ENCODE data around the gene LRFN4.

Gene LRFN4

DNA sequence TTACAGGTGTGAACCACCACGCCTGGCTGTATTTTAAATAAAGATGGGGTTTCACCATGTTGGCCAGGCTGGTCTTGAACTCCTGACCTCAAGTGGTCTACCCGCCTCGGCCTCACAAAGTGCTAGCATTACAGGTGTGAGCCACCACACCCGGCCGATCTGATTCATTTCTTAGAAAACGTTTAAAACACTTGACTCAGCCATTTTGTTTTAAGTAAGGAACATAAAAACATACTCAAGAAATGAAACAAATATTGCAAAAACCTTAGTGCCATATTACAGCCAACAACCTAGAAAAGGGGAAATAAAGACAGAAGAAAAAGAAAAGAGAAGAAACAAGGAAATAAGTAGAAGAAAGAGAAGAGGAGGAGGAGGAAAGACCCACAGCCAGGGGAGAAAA, 17.4 kb downstream of the LRFN4 start:
- TF ChIP-seq, protein P1, sequence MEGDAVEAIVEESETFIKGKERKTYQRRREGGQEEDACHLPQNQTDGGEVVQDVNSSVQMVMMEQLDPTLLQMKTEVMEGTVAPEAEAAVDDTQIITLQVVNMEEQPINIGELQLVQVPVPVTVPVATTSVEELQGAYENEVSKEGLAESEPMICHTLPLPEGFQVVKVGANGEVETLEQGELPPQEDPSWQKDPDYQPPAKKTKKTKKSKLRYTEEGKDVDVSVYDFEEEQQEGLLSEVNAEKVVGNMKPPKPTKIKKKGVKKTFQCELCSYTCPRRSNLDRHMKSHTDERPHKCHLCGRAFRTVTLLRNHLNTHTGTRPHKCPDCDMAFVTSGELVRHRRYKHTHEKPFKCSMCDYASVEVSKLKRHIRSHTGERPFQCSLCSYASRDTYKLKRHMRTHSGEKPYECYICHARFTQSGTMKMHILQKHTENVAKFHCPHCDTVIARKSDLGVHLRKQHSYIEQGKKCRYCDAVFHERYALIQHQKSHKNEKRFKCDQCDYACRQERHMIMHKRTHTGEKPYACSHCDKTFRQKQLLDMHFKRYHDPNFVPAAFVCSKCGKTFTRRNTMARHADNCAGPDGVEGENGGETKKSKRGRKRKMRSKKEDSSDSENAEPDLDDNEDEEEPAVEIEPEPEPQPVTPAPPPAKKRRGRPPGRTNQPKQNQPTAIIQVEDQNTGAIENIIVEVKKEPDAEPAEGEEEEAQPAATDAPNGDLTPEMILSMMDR (IDR thresholded peaks at IDR 0.05) = no peak
- no peak for TF ChIP-seq ZFX (IDR thresholded peaks at IDR 0.05; ENCODE audit: borderline replicate concordance)

DNA sequence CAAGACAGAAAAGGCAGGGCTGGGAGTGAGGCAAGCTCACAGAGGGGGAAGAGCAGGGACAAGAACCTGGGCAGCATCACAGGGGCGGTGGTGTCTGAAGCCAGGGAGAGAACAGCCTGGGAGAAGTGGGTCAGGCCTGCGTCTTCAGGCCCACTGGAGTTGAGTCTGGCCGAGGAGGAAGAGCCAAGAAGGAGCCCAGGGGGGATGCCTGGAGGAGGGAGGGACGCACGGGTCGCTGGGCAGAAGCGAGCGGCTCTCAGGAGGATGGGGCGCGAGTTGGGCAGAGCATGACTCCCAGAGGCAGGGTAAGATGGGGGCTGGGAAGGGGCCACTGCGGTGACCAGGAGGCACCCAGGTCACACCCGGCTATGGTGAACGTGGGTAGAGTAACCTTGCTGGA, 18.5 kb downstream of the LRFN4 start:
- no peak overlapping the region for H3K27ac ChIP-seq
- TF ChIP-seq, protein P1 (IDR thresholded peaks at IDR 0.05) = no peak
- no peak for TF ChIP-seq ZFX (IDR thresholded peaks at IDR 0.05; ENCODE audit: borderline replicate concordance)

More for the DNA sequence above, 17.4 kb downstream of the LRFN4 start:
- H3K27ac ChIP-seq = no peak overlapping the region

DNA sequence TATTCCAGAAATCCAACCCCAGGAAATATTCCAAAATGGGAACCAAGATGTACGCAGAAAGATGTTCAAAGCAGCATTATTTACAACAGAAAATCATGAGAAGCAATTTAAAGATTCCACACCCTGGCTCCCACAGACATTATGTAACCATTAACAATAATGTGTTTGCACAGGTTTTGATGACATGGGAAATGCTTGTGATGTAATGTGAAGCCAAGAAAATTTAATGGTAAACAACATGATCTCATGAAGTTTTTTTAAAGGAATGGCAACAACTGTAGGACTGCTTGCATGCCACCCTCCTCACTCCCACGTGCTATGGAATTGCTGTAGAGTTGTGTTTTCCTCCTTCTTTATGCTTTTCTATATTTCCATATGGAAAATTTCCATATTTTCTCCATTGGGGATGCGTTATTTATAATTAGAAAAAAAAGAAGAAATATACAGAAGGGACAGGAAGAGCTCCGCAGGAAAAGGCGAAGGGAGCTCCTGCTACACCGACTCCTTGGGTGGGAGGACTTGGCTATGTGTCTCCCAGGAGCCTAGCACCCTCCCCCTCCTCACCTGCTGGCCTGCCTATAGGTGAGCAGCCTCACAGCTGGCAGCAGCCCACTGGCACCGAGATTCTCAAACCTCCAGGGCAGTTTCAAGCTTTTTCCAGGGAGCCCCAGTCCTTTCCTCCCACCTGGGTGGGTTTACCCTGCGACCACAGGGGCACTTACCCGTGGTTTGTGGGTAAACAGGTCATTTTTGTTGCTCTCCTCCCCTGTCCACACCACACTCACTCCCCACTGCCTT, 20.9 kb downstream of the LRFN4 start:
- no peak overlapping the region for H3K27ac ChIP-seq

DNA sequence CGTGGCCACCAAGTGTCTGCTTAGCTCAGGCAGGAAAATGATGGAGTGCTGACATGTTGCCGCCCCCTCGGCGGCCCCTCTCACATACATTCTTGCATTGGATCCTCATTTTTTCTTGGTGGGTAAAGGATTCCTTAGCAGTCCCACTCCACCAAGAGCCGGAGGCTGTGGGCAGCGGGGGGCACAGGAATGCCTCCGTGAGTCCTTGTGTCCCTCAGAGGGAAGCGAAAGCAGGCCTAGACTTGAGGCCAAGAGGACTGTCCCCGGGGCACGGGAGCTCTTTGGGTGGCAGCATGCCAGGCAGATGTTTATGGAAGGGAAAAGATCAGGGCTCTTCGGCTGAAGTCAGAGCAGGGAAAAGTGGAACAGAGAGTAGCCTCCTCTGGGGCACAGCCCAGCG, 21.6 kb downstream of the LRFN4 start:
- TF ChIP-seq, protein P1 (IDR thresholded peaks at IDR 0.05) = no peak
- TF ChIP-seq ZFX (IDR thresholded peaks at IDR 0.05; ENCODE audit: borderline replicate concordance) = no peak
- no peak overlapping the region for H3K27ac ChIP-seq

More for the DNA sequence above, 20.9 kb downstream of the LRFN4 start:
- no peak for TF ChIP-seq ZFX (IDR thresholded peaks at IDR 0.05; ENCODE audit: borderline replicate concordance)
- TF ChIP-seq, protein P1 (IDR thresholded peaks at IDR 0.05) = no peak

DNA sequence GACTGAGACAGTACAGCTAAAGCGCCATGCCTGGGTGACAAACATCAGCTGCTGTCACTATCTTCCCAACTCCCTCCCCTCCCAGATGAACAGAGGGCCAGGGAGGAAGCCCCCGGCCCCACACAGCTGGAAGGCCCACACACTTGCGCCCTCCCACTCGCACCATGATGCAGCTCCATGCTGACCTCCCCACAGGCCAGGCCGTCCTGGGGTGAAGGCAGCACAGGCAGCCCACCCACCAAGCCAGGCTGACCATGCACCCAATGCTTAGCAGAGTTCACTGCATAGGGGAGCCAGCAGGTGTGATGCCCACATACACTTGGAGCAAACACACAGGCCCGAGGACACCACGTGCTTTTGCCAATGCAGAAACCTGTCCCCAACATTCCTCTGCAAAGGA, 22.1 kb downstream of the LRFN4 start:
- TF ChIP-seq, protein P1 (IDR thresholded peaks at IDR 0.05) = no peak
- TF ChIP-seq ZFX (IDR thresholded peaks at IDR 0.05; ENCODE audit: borderline replicate concordance) = no peak
- H3K27ac ChIP-seq = no peak overlapping the region

DNA sequence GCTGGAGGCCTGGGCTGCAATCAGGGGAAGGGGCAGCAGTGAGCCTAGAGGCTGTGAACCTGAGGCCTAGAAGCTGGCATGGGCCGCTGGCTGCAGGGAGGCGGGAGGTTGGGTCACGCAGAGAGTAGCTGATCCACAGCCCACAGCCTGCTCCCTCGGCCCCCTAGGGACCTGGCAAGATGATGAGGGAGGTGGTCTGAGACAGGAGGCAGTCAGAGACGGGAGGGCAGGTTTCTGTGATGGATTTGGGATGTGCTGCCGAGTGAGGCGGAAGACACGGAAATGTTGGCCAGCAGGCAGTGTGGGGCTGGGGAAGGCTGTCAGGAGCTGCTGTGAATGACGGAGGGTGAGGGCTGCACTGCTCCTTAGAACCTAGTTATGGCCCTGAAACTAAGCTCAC, 22.7 kb downstream of the LRFN4 start:
- H3K27ac ChIP-seq = no peak overlapping the region
- no peak for TF ChIP-seq ZFX (IDR thresholded peaks at IDR 0.05; ENCODE audit: borderline replicate concordance)
- TF ChIP-seq, protein P1 (IDR thresholded peaks at IDR 0.05) = no peak

DNA sequence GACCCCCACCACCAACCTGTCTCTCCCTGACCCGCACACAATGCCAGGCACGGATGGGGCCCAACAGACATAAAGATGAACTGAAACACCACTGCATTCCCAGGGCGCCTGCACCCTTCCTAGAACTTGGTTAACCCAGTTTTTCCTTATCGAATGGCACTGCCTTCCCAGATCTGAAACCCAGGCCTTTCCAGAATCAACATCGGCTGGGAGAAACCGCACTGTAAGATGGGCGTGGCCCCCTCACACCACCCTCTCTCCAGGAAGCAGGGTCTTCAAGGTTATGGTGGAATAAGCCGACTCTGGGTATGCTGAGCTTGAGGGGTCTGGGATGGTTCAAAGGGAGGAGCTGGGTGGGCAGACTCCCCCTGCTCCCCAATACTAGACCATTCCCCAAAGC, 23.1 kb downstream of the LRFN4 start:
- TF ChIP-seq, protein P1 (IDR thresholded peaks at IDR 0.05) = no peak
- TF ChIP-seq ZFX (IDR thresholded peaks at IDR 0.05; ENCODE audit: borderline replicate concordance) = no peak
- no peak overlapping the region; the same call in 1 of the 2 replicates for H3K27ac ChIP-seq
